HepG2 (cell line): Measurements from ENCODE around the gene SIX4. TPM values are rescaled to one million over a fixed set of nuclear protein-coding genes. Genes with fewer than 3 reads are reported as not detected.

Source experiments
- ARID4A ChIP-seq: sonication (generic); formaldehyde crosslinking; IDR thresholded peaks from 2 replicates; pipeline ENCODE4 v1.5.0; 2020; ENCODE audit warnings: mild to moderate bottlenecking, missing genetic modification reagents, borderline replicate concordance
- DBP ChIP-seq: sonication (generic); formaldehyde crosslinking; IDR thresholded peaks from 2 replicates; pipeline ENCODE4 v1.4.0; 2020; ENCODE audit warnings: missing genetic modification reagents; ENCODE audit errors: not compliant biosample characterization
- ESRRA ChIP-seq: sonication (generic); formaldehyde crosslinking; IDR thresholded peaks from 2 replicates; pipeline ENCODE4 v1.5.1; 2020; ENCODE audit warnings: mild to moderate bottlenecking, low read depth, missing genetic modification reagents
- FUBP1 ChIP-seq: sonication (generic); formaldehyde crosslinking; IDR thresholded peaks from 2 replicates; pipeline ENCODE4 v1.5.1; 2020; ENCODE audit warnings: missing genetic modification reagents, mild to moderate bottlenecking, borderline replicate concordance
- HDAC1 ChIP-seq: sonication (generic); formaldehyde crosslinking; IDR thresholded peaks from 2 replicates; pipeline ENCODE4 v1.5.1; 2020; ENCODE audit warnings: mild to moderate bottlenecking, missing genetic modification reagents
- HOXD1 ChIP-seq: sonication (generic); formaldehyde crosslinking; IDR thresholded peaks from 2 replicates; pipeline ENCODE4 v1.5.0; 2020; ENCODE audit warnings: missing genetic modification reagents
- IRF9 ChIP-seq: sonication (generic); formaldehyde crosslinking; IDR thresholded peaks from 2 replicates; pipeline ENCODE4 v1.8.0; 2022; ENCODE audit warnings: missing genetic modification reagents, mild to moderate bottlenecking, borderline replicate concordance
- JUNB ChIP-seq: sonication (generic); formaldehyde crosslinking; IDR thresholded peaks from 2 replicates; pipeline ENCODE4 v1.8.0; 2022; ENCODE audit warnings: missing genetic modification reagents, mild to moderate bottlenecking, borderline replicate concordance
- MLLT10 ChIP-seq: sonication (generic); formaldehyde crosslinking; IDR thresholded peaks from 2 replicates; pipeline ENCODE4 v1.4.0; 2020; ENCODE audit warnings: missing genetic modification reagents
- SRF ChIP-seq: IDR thresholded peaks from 2 replicates; pipeline ENCODE4 v1.6.1; 2011; ENCODE audit warnings: mild to moderate bottlenecking, low read depth, low read length, moderate library complexity
- ZKSCAN1 ChIP-seq: fragments of 150-350 bp; IDR thresholded peaks from 2 replicates; pipeline ENCODE4 v1.6.1; 2014; ENCODE audit warnings: low read length
- ZNF337 ChIP-seq: sonication (generic); formaldehyde crosslinking; IDR thresholded peaks from 2 replicates; pipeline ENCODE4 v1.5.1; 2020; ENCODE audit warnings: missing genetic modification reagents, low read depth, mild to moderate bottlenecking, borderline replicate concordance
- ZNF572 ChIP-seq: sonication (generic); formaldehyde crosslinking; IDR thresholded peaks from 2 replicates; pipeline ENCODE4 v1.5.1; 2020; ENCODE audit warnings: mild to moderate bottlenecking, missing genetic modification reagents
- ZNF691 ChIP-seq: sonication (generic); formaldehyde crosslinking; IDR thresholded peaks from 2 replicates; pipeline ENCODE4 v1.4.0; 2020; ENCODE audit warnings: missing genetic modification reagents, low read depth, mild to moderate bottlenecking, borderline replicate concordance
- ZNF710 ChIP-seq: sonication (generic); formaldehyde crosslinking; IDR thresholded peaks from 2 replicates; pipeline ENCODE4 v1.5.0; 2020; ENCODE audit warnings: mild to moderate bottlenecking, missing genetic modification reagents, borderline replicate concordance
- ZNF879 ChIP-seq: sonication (generic); formaldehyde crosslinking; IDR thresholded peaks from 2 replicates; pipeline ENCODE4 v1.8.1; 2023; ENCODE audit warnings: missing genetic modification reagents
- ZZZ3 ChIP-seq: sonication (generic); formaldehyde crosslinking; IDR thresholded peaks from 2 replicates; pipeline ENCODE4 v1.4.0; 2020; ENCODE audit warnings: missing genetic modification reagents, mild to moderate bottlenecking, borderline replicate concordance
- polyA plus RNA-seq, 8 experiments: library from polyadenylated mRNA; depleted of rRNA in 3 of 8; stranded (reverse) in 7 of 8; unstranded in 1 of 8; fragments of >200 nt; fragmentation: Illumina TruSeq in 4 of 8; extraction: Trizol in 4 of 8; gene quantifications; 2 replicates each; pipeline versions ENCODE4 v1.2.1 to v1.2.3, GENCODE V29; 2011 to 2016; ENCODE audit warnings: low read depth in 4 of 8, missing spikeins in 1 of 8, mixed read lengths in 1 of 8; ENCODE audit not compliant: insufficient read depth in 1 of 8
- total RNA-seq, 5 experiments: library from RNA; depleted of rRNA; stranded (reverse); fragments of >200 nt; fragmentation: Illumina TruSeq; extraction: Trizol; gene quantifications; 2 replicates each; pipeline ENCODE4 v1.2.3, GENCODE V29; 2016; ENCODE audit warnings: low read depth in 1 of 5

Gene SIX4
- total and polyA plus RNA-seq, 2 of the 13 experiments (the other 11 are each of a cell fraction or from before 2014, with no cell fraction given) = 5.0 to 6.0 TPM

- TF ChIP-seq ARID4A (CRISPR knock-in tag) (peak; percentile 87), HDAC1 (CRISPR knock-in tag) (peak; percentile 67; the same call in 1 of the 2 replicates), SRF (no peak), ZNF710 (0 out of 2 replicates have a peak, but pooled peaks have one; percentile 22), ZNF572 (CRISPR knock-in tag) (no peak), ESRRA (CRISPR knock-in tag) (no peak), JUNB (CRISPR knock-in tag) (no peak), ZKSCAN1 (no peak), ZZZ3 (no peak), ZNF879 (CRISPR knock-in tag) (0 out of 2 replicates have a peak, but pooled peaks have one; percentile 50), ZNF691 (CRISPR knock-in tag) (no peak), DBP (CRISPR knock-in tag) (no peak), MLLT10 (CRISPR knock-in tag) (no peak), IRF9 (peak; percentile 44; the same call in 1 of the 2 replicates), HOXD1 (no peak), FUBP1 (no peak), ZNF337 (0 out of 2 replicates have a peak, but pooled peaks have one; percentile 36)
Measured at GRCh38 chr14:60722357-60723115, 1.6 kb downstream of the SIX4 start (continued).
